Dedifferentiated amniotic fluid mesenchymal stem cell (primary cell): Measurements from ENCODE around the gene ANTXRL.
"Not testable (repeated sequence)": the region's sequence is repeated elsewhere in the genome, so short reads cannot be mapped to it uniquely, and the experiment has no call there.

Experiments used
- DNase-seq: peaks from one replicate; pipeline ENCODE4 v3.0.0-alpha.2; 2016; ENCODE audit errors: extremely low spot score

Gene ANTXRL

GRCh38 chr10:46286991-46287693, at the start of gene ANTXRL:
Gene ANTXRL (plus strand): TSS chr10:46286997. CDS start chr10:46287263, 266 bp downstream.
- DNase-seq = no peak

- no peak for DNase-seq
These were observed 48.8 kb upstream of the ANTXRL start for GRCh38 chr10:46237815-46238510.

- DNase-seq = no peak
These were observed 47.5 kb upstream of the ANTXRL start for GRCh38 chr10:46239247-46239646.

DNA sequence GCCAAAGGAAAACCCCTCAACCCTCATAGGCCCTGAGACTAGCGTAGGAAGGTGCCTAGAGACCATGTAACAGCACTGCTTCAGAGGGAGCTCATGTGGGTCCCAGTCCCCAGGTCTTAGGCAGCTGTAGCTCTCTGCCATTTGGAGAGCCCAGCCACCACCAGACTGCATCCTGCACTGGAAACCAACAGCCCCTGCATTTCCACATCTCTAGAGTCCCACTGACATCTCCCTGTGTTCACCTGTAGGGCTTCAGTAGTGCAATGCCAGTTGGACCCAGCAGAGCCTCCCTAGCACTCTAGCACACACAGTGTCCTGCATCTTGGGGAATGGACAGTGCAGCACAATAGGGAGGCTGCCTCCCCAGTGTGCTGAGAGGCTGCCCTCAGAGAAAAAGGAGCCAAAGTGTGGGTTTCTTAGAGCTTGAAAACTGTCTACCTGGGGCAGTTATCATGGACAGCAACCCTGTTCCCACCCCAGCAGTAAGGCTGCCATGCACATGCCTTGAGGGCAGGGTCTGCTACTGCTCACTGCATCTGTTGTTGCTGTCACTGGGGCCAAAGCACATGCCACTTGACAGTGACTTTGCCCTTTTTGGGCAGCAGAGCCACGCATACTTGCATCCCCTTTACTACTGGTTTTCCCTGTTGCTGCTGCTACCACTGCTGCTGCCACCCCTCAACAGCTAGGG, 46.7 kb upstream of the ANTXRL start:
- DNase-seq = no peak

GRCh38 chr10:46240684-46241565, 45.9 kb upstream of the ANTXRL start:
- no peak for DNase-seq

DNA sequence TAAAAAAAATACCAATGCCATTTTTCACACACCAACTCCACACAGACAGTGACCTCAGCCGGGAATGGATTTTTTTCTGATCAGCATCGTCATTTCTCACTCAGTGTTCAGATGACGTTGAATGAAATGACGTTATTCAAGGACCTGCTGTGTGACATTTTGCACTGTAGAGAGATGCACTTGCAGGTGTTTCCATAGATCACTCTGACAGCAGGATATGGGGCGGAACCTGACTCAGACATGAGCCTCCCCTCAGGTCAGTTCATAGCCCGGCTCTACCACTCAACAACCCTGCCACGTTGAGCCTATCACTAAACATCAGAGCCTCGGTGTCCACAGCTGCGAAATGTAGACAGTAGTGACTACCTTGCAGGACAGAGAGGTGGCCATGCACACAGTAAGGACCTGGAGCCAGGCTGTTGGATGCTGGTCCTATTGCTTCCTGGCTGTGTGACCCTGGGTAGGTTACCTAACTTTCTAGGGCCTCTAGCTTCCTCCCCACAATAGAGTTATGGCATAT, 41.4 kb upstream of the ANTXRL start:
- no peak for DNase-seq

GRCh38 chr10:46246400-46247180, 40.2 kb upstream of the ANTXRL start:
- DNase-seq = not testable (repeated sequence)

- no peak for DNase-seq
These were observed 39.7 kb upstream of the ANTXRL start for GRCh38 chr10:46247181-46247475.

GRCh38 chr10:46247808-46248569, 38.8 kb upstream of the ANTXRL start:
- no peak for DNase-seq

DNA sequence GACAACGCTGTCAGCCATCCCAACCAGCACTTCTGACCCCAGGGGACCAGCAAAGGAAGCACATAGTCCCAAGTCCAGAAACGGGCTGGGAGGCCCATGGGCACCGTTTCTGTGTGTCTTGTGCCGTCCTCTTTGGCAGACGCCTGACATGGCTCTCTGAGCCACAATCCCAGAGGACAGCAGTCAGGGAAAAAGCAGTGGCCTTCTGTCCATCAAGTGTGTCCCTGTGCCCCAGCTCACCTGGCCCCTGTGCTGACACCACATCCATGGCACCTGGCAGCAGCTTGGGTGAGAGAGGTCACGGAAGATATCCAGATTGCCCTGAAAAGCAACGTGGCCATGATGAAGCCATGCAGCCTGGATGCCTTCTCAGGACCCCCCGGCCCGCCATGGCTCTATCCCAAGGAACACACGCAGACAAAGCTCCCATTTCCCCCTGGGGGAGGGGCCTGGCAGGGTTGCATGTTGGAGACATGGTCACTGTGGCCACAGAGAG, 38.1 kb upstream of the ANTXRL start:
- no peak for DNase-seq

GRCh38 chr10:46249617-46250344, 37.0 kb upstream of the ANTXRL start:
- DNase-seq = not testable (repeated sequence)

DNA sequence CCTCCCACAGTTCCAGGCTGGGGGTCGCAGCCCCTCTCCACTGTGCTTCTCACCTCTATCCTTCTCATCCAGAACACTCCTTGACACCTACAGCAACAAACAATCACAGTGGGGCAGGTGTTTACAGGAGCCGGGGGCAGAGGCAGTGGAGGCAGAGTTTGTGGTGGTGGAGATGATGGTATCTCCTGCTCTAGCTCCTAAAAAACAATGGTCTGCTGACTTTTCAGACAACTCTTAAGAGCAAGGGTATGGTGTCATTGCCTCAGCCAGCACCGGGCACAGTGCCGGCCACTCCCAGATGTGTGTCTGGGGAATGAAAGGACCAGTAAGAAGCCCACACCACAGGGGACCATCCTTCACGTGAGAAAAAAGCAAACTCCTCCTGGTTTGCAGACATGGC, 36.3 kb upstream of the ANTXRL start:
- DNase-seq = no peak

- DNase-seq = no peak
These were observed 35.6 kb upstream of the ANTXRL start for GRCh38 chr10:46250898-46251856.

DNA sequence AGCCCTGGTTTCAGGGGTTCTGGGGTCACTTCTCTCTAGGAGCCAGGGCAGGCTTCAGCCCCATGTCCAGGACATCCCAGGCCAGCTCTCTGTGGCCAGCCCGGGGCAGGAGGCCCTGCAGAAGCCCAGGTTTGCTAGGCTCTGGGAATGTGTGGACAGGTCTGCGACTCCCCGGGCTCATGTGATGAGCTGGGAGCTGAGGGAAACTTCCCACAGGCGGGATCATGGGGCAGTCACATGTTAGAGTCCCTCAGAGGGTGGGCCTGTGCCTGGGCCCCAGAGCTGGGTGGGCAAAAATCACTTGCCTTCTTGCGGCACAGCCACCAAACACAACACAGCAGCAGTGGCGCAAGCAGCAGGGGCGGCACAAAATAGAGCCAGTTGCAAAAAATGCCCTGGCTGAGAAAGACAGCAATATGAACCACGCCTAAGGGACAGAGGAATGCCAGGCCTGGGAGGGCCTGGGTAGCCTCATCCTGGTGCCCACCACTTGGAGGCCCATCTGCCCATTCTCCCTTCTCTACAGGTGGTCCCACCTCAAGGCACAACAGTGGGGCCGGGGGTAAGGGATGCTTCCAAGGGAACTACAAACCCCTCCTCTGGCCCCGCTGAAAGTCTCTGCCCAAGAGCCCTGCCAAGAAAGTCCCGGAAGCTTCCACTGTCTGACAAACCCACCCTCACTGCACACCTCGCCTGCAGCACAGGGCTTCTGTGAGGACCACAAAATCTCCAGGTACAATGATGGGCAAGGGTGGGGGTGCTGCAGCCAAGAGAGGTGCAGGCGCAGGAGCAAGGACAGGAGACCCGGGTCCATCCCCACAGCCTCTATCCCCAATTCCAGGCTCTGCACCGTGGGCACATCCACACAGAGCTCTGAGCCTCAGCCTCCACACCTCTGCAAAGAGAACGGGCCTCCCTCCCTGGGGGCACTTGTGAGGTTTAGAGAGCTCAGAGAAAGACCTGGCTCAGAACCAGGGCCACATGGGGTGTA, 34.6 kb upstream of the ANTXRL start:
- no peak for DNase-seq

- no peak for DNase-seq
These were observed 33.5 kb upstream of the ANTXRL start for GRCh38 chr10:46253076-46254006.

GRCh38 chr10:46254007-46254383, 32.8 kb upstream of the ANTXRL start:
- DNase-seq = no peak
